Motor neuron (in vitro differentiated cells): ENCODE results near the gene CCHCR1. TPM values are rescaled to one million over a fixed set of nuclear protein-coding genes. Genes with fewer than 3 reads are reported as not detected.

Source experiments
- ATAC-seq, 8 experiments: fragments of 200-7000 bp; cut with Tn5 transposase; replicated peaks in 6 of 8; 2 replicates each; pipeline ENCODE4 v1.8.0; 2021; ENCODE audit warnings: mild to moderate bottlenecking in 8 of 8, moderate library complexity in 8 of 8
- H3K27ac ChIP-seq, 2 donors: fragments of 250-450 bp; sonication (Bioruptor Pico); 2 replicates each; pipeline ENCODE4 v1.9.0; 2021; ENCODE audit warnings: antibody characterized with exemption in 2 of 2, mild to moderate bottlenecking in 2 of 2, moderate library complexity in 1 of 2
- H3K4me1 ChIP-seq, 2 donors: fragments of 250-450 bp; sonication (Bioruptor Pico); replicated peaks in 1 of 2; 2 replicates each; pipeline ENCODE4 v1.6.1; 2021; ENCODE audit warnings: antibody characterized with exemption in 2 of 2, mild to moderate bottlenecking in 2 of 2, moderate library complexity in 1 of 2
- H3K4me3 ChIP-seq, 5 donors: fragments of 250-450 bp; sonication (Bioruptor Pico); 2 replicates each; pipeline ENCODE4 v1.9.0; 2021; ENCODE audit warnings: antibody characterized with exemption in 5 of 5, mild to moderate bottlenecking in 5 of 5, moderate library complexity in 4 of 5
- WGBS, 10 experiments: fragments of 450-650 bp; shearing (Covaris generic); methylation state at CpG; one replicate each; pipeline ENCODE4 v1.0.0; 2022; 5-methylcytosine and 5-hydroxymethylcytosine counted together
- in situ Hi-C, 9 experiments: fragments of 400-800 bp; cut with MboI; loops; one replicate each; pipeline ENCODE4 v1.15.0; 2021; ENCODE audit warnings: low sequenced_read_pairs in 9 of 9, low pct_unique_long_range_greater_than_20kb in 2 of 9; ENCODE audit not compliant: unreplicated experiment in 9 of 9
- total RNA-seq, 8 experiments: library from RNA; unstranded; fragments of 300-600 nt; gene quantifications; 2 replicates each; pipeline versions ENCODE4 v1.2.3 to v1.2.4, GENCODE V29; 2022

Gene CCHCR1
- total RNA-seq, 8 experiments from 2014 or later, result 12.1 to 33.8 (median 15.6) TPM

GRCh38 chr6:31130751-31131150 is 26.9 kb downstream of the CCHCR1 start:
- no peak for ATAC-seq
- Histone ChIP-seq H3K4me1 (peaks cover 0 to 3% of the 10 kb centered on the region in 2 donors), H3K4me3 (no peak overlapping the region), H3K27ac (no peak overlapping the region)
- WGBS, 10 experiments, result 58 to 100% (median 94%) methylated on average over 1 to 3 of the region's 3 CpGs; no CpG with 5 or more reads in 4 of the 10 experiments
- in situ Hi-C loops, result loop anchor here in 4 of 9 experiments (10.0 to 25.0 kb wide), 2 partner anchors 232 to 234 kb away; partner anchors contain the start of gene HLA-B (in 1 of the 4)

- no peak overlapping the region for H3K4me3 ChIP-seq
- in situ Hi-C loops, result loop anchor here in 1 of 9 experiments (25.0 kb wide), 1 partner anchor 233 kb away; the partner anchor contains the start of gene HLA-B
- WGBS, 10 experiments, result 0 to 83% (median 62%) methylated on average over 1 to 4 of the region's 4 CpGs; no CpG with 5 or more reads in 2 of the 10 experiments
These were observed 28.5 kb downstream of the CCHCR1 start for GRCh38 chr6:31129130-31129529.

GRCh38 chr6:31128093-31128676 is 29.4 kb downstream of the CCHCR1 start:
- WGBS, 10 experiments, result 0 to 42% (median 5%) methylated on average over 2 to 5 of the region's 8 CpGs; no CpG with 5 or more reads in 6 of the 10 experiments
- in situ Hi-C loops, result loop anchor here in 1 of 9 experiments (25.0 kb wide), 1 partner anchor 234 kb away; the partner anchor contains the start of gene HLA-B
- H3K4me3 ChIP-seq, result no peak overlapping the region
- no peak overlapping the region for H3K27ac ChIP-seq
- ATAC-seq, result peak in 5 of 8 experiments; percentile 32 to 80 (median 55)
- H3K4me1 ChIP-seq, result peaks cover 0 to 3% of the 10 kb centered on the region in 2 donors

More at GRCh38 chr6:31129130-31129529, 28.5 kb downstream of the CCHCR1 start:
- Histone ChIP-seq H3K4me1 (peaks cover 0 to 3% of the 10 kb centered on the region in 2 donors), H3K27ac (no peak overlapping the region)
- no peak for ATAC-seq

- 20 to 100% (median 60%) methylated on average over 1 to 8 of the region's 16 CpGs; no CpG with 5 or more reads in 5 of the 10 experiments for WGBS, 10 experiments
- no peak overlapping the region for H3K4me3 ChIP-seq
- in situ Hi-C loops, result loop anchor here in 1 of 9 experiments (25.0 kb wide), 1 partner anchor 236 kb away; the partner anchor contains the start of gene HLA-B
- no peak for ATAC-seq
- H3K4me1 ChIP-seq, result peaks cover 0 to 3% of the 10 kb centered on the region in 2 donors
- no peak overlapping the region for H3K27ac ChIP-seq
These were observed 31.0 kb downstream of the CCHCR1 start for GRCh38 chr6:31126396-31127175.

GRCh38 chr6:31125586-31126363 is 31.8 kb downstream of the CCHCR1 start:
- Histone ChIP-seq H3K4me3 (no peak overlapping the region), H3K27ac (no peak overlapping the region), H3K4me1 (no peaks in the 10 kb centered on the region)
- ATAC-seq, result peak in 4 of 8 experiments; percentile 26 to 47 (median 37)
- in situ Hi-C loops, result loop anchor here in 1 of 9 experiments (25.0 kb wide), 1 partner anchor 237 kb away; the partner anchor contains the start of gene HLA-B
- WGBS, 10 experiments, result 0 to 84% (median 70%) methylated on average over 1 to 6 of the region's 12 CpGs; no CpG with 5 or more reads in 5 of the 10 experiments

- peak in 4 of 8 experiments; percentile 6 to 51 (median 28) for ATAC-seq
- in situ Hi-C loops, result loop anchor here in 1 of 9 experiments (25.0 kb wide), 1 partner anchor 237 kb away; the partner anchor contains the start of gene HLA-B
- H3K4me1 ChIP-seq, result no peaks in the 10 kb centered on the region
- 42 to 100% (median 72%) methylated on average over 1 to 6 of the region's 8 CpGs; no CpG with 5 or more reads in 2 of the 10 experiments for WGBS, 10 experiments
- no peak overlapping the region for H3K4me3 ChIP-seq
- no peak overlapping the region for H3K27ac ChIP-seq
These were observed 32.4 kb downstream of the CCHCR1 start for GRCh38 chr6:31125162-31125561.

- Histone ChIP-seq H3K27ac (no peak overlapping the region), H3K4me3 (no peak overlapping the region), H3K4me1 (no peaks in the 10 kb centered on the region)
- WGBS, 10 experiments, result 40 to 97% (median 76%) methylated on average over 1 to 10 of the region's 16 CpGs; no CpG with 5 or more reads in 2 of the 10 experiments
- ATAC-seq, result peak in 6 of 8 experiments; percentile 11 to 86 (median 40)
- in situ Hi-C loops, result loop anchor here in 1 of 9 experiments (25.0 kb wide), 1 partner anchor 636 kb away; the partner anchor contains the start of gene HLA-E
These were observed 34.6 kb downstream of the CCHCR1 start for GRCh38 chr6:31122791-31123706.

- in situ Hi-C loops, result loop anchor here in 1 of 9 experiments (25.0 kb wide), 1 partner anchor 634 kb away; the partner anchor contains the start of gene HLA-E
- no peaks in the 10 kb centered on the region for H3K4me1 ChIP-seq
- peak in 1 of 8 experiments; percentile 9 for ATAC-seq
- no peak overlapping the region for H3K27ac ChIP-seq
- WGBS, 10 experiments, result 73 to 100% (median 93%) methylated on average over 1 to 3 of the region's 12 CpGs; no CpG with 5 or more reads in 5 of the 10 experiments
- H3K4me3 ChIP-seq, result no peak overlapping the region
These were observed 36.3 kb downstream of the CCHCR1 start for GRCh38 chr6:31121131-31121790.

- no peak for ATAC-seq
- no peaks in the 10 kb centered on the region for H3K4me1 ChIP-seq
- in situ Hi-C loops, result loop anchor here in 1 of 9 experiments (25.0 kb wide), 1 partner anchor 633 kb away; the partner anchor contains the start of gene HLA-E
- 38 to 83% (median 74%) methylated on average over 1 to 4 of the region's 26 CpGs; no CpG with 5 or more reads in 7 of the 10 experiments for WGBS, 10 experiments
- H3K27ac ChIP-seq, result no peak within 1 kb of the TSS
- no peak within 1 kb of the TSS for H3K4me3 ChIP-seq
These were observed 37.3 kb downstream of the CCHCR1 start, which contains the start of gene CDSN for GRCh38 chr6:31120151-31120915. Gene CDSN (minus strand): TSS chr6:31120446. CDS start chr6:31120419, 27 bp downstream.

- H3K27ac ChIP-seq, result no peak overlapping the region
- no peak overlapping the region for H3K4me3 ChIP-seq
- ATAC-seq, result no peak
- in situ Hi-C loops, result loop anchor here in 1 of 9 experiments (25.0 kb wide), 1 partner anchor 631 kb away; the partner anchor contains the start of gene HLA-E
- H3K4me1 ChIP-seq, result no peaks in the 10 kb centered on the region
- 43 to 88% (median 67%) methylated on average over 1 to 7 of the region's 7 CpGs; no CpG with 5 or more reads in 2 of the 10 experiments for WGBS, 10 experiments
These were observed 39.4 kb downstream of the CCHCR1 start for GRCh38 chr6:31118178-31118577.
